ENCODE measurements around the gene PAPPA. TPM values are rescaled to one million over a fixed set of nuclear protein-coding genes. Genes with fewer than 3 reads are reported as not detected.

The PAPPA gene
- total RNA-seq, 1 experiment from 2014 or later = 0.17 TPM

DNA sequence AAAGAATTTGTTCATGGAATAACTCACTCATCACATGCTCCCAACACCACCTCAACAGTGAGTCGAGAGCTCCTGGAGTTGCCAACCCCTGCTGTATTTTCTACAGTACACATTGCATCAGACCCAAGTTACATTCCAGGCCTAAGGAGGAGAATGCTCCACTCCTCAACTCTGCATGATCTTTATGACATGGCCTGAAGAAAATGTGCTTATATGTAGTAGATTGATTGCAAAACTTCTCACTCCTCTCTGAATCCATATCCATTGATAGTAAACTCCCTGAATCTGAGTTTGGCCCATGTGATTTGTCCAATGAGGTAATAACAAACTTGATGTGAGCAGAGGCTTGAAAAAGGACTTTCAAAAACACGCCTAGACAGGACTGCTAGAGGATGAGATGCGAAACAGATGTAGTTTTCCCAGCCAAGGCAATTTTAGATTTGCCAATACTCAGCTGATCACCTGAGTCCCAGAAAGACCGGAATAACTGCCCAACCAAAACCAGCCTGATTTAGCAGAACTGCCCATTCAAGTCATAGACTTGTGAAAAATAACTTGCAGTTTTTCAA is 29.0 kb upstream of the PAPPA start:
- no peak for DNase-seq
- Histone ChIP-seq H3K4me1 (ENCODE audit: insufficient read depth, low read length) (no peaks in the 10 kb centered on the region), H3K18ac (ENCODE audit: insufficient read length, low read depth, low read length) (no peak overlapping the region), H3K4ac (ENCODE audit: low read depth, low read length) (no peak overlapping the region), H3K79me2 (ENCODE audit: insufficient read depth, low read length) (no peaks in the 10 kb centered on the region), H2BK12ac (ENCODE audit: insufficient read length, low read depth, low read length) (no peak overlapping the region), H4K20me1 (ENCODE audit: control insufficient read depth, insufficient read depth, insufficient read length) (no peaks in the 10 kb centered on the region), H3K9ac (ENCODE audit: extremely low read depth, insufficient read length, low read length) (no peak overlapping the region), H2AK5ac (ENCODE audit: insufficient read length, low read length) (no peak overlapping the region), H3K9me3 (ENCODE audit: control insufficient read depth, low read depth, low read length) (no peaks in the 10 kb centered on the region), H3K23ac (ENCODE audit: insufficient read length, low read depth, low read length) (no peak overlapping the region), H3K14ac (ENCODE audit: insufficient read depth, low read length) (no peak overlapping the region), H3T11ph (ENCODE audit: low read length) (no peak overlapping the region), H2AFZ (ENCODE audit: low read length) (no peak overlapping the region), H4K91ac (ENCODE audit: insufficient read length, low read depth, low read length) (no peak overlapping the region), H3K23me2 (ENCODE audit: insufficient read length, low read depth, low read length, poor library complexity, severe bottlenecking) (no peaks in the 10 kb centered on the region), H2BK120ac (ENCODE audit: low read depth, low read length, poor library complexity, severe bottlenecking) (no peak overlapping the region), H2BK20ac (ENCODE audit: low read depth, low read length, poor library complexity, severe bottlenecking) (no peak overlapping the region), H3K27ac (ENCODE audit: insufficient read length, low read depth, low read length) (no peak overlapping the region), H3K4me2 (ENCODE audit: insufficient read depth, insufficient read length, low read length) (no peak overlapping the region), H3K27me3 (ENCODE audit: insufficient read depth, low read length) (no peaks in the 10 kb centered on the region), H3K56ac (ENCODE audit: insufficient read length, low read depth, low read length) (no peak overlapping the region), H4K8ac (replicated peaks; ENCODE audit: insufficient read length, low read depth, low read length) (no peak overlapping the region), H2BK15ac (ENCODE audit: low read depth, low read length) (no peak overlapping the region), H2BK5ac (ENCODE audit: insufficient read length, low read length) (no peak overlapping the region), H3K79me1 (ENCODE audit: insufficient read depth, low read depth, low read length, poor library complexity, severe bottlenecking) (no peaks in the 10 kb centered on the region), H4K5ac (ENCODE audit: insufficient read length, low read depth, low read length) (no peak overlapping the region)
- WGBS (ENCODE audit: extremely low coverage, insufficient read length, low lambda C conversion rate) = no CpG with 5 or more reads among the region's 4 CpGs
- H3K27ac Mint-ChIP-seq = no peak overlapping the region
- peaks cover 8 to 12% of the 10 kb centered on the region in 2 experiments for H3K4me1 Mint-ChIP-seq
- H3K4me3 Mint-ChIP-seq = no peak overlapping the region
- H3K9me3 Mint-ChIP-seq = no peaks in the 10 kb centered on the region; a peak in 1 of 5 replicates
- H3K27me3 Mint-ChIP-seq (ENCODE audit: low read depth) = peaks cover 9% of the 10 kb centered on the region
- H3K36me3 Mint-ChIP-seq (ENCODE audit: insufficient read depth in 1 of 3, low read depth in 3 of 3) = no peaks in the 10 kb centered on the region
- TF ChIP-seq CTCF (conservative IDR thresholded peaks at IDR 0.05) = no peak

Measured in H9 (cell line).